GM13976 (cell line): ENCODE data around the gene AASDH.

Experiments
- DNase-seq: peaks from one replicate; pipeline ENCODE4 v3.0.0; 2012; ENCODE audit warnings: low spot score
- CTCF ChIP-seq: IDR thresholded peaks from 2 replicates; pipeline ENCODE4 v1.5.1; 2012; ENCODE audit warnings: borderline replicate concordance, mild to moderate bottlenecking; ENCODE audit not compliant: insufficient read depth; ENCODE audit errors: extremely low read depth, missing control alignments, control extremely low read depth
- in situ Hi-C: fragments of 300-500 bp; cut with MboI; formaldehyde crosslinking; loops from one replicate; pipeline ENCODE4 v1.12.0; 2022; ENCODE audit warnings: low sequenced_read_pairs, mixed read lengths, inconsistent platforms; ENCODE audit not compliant: unreplicated experiment

The AASDH gene

DNA sequence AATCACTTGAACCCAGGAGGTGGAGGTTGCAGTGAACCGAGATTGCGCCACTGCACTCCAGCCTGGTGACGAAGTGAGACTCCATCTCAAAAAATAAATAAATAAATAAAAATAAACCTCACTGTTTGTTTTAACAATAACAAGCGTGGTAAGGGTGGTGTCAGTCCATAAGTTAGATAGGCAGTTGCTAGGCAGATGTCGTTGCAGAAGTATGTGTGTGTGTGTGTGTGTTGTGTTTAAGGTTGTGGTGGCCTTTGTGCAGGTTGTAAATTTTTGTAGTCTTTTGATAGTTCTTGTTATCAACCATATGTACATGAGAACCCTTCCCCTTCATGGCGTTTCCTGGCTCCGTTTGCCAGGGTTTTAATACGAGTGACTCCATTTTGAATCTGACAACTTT is 4.0 kb upstream of the AASDH start:
- DNase-seq = no peak
- TF ChIP-seq CTCF = no peak
- in situ Hi-C loops = no loop called here

DNA sequence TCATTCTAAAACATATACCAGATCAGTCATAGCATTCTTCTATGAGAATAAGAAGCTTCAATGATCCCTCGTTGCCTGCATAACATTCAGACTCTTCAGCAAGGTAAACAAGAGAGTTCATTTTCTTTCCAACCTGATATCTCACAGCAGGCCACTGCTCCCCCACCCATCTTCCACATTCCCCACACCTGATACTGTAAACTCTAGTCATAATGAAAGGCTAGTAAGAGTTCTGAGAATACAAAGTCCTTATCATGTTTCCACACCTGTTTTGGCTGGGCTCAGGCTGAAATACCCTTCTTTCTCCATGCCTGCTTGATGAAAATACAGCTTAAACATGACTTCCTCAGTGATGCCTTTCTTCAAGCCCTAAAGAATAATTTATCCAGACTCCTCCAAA is 2.3 kb upstream of the AASDH start:
- in situ Hi-C loops = no loop called here
- TF ChIP-seq CTCF = no peak
- DNase-seq = no peak

DNA sequence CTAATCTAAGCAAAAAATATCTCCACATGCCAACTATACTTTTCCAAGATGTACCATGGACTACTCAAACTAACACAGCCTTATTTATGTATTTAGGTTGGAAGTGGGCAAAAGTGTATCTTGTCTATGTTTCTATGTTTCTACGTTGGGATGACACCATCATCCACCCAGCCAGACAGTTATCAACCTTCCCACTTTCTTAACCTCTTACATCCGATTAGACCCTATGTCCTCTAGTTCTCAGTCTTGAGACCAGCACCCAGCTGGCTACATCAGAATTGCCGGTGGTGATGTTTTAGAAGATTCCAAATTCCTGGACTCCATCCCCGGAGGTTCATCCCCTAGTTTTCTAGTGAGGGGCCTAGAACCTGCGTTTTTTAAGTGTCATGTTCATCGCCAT is 1.0 kb upstream of the AASDH start:
- in situ Hi-C loops = no loop called here
- TF ChIP-seq CTCF = no peak
- no peak for DNase-seq

DNA sequence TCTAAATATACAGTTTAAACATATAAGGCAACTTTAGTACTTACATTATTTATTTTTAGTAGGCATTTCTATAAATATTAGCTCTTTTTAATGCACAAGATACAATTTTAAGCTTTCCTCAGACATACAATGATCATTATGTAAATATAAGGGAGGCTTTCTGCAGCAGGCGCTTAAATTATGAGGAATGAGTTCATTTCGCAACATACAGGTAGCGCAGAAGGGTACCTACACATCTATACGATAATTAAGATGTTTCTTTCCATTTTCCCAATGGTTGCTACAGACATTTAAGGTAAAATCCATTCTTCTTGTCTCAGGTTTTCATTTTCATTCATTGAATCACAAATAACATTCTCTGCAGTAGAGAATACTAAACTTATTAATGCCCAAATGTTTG is 1.2 kb downstream of the AASDH start:
- no peak for TF ChIP-seq CTCF
- in situ Hi-C loops = no loop called here
- no peak for DNase-seq

DNA sequence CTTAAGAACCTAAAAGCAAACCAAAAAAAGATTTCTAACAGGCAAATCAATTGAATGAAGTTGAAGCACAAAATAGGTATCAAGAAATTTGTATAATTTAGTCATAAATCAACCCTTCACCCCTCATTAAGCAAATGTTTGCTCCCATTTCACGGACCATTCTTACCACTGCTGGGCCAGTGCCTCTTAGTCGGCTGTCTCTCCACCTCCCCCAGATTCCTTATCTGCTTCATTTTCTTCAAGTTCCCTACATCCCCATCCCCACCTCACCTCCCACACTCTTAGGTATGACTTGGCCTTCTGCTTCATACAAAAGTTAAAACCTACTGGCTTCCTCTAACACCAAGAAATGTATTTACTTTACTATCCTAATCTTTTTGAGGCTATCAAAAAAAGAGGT is 11.8 kb downstream of the AASDH start:
- in situ Hi-C loops = no loop called here
- no peak for DNase-seq
- no peak for TF ChIP-seq CTCF

DNA sequence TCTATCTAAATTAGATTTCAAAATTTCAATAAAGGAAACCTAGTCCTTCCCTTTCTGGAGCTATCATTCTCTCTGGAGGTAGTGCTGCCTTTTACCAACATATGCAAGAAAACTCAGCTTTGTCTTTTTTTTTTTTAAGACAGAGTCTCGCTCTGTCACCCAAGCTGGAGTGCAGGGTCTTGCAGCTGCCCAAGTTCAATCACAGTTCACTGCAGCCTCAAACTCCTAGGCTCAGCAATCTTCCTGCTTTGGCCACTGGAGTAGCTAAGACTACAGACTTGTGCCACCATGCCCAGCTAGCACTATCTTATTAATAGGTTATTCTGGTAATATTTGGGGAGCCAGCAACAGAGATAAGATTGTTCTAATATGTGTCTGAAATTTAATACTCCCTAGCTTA is 12.3 kb downstream of the AASDH start:
- TF ChIP-seq CTCF = no peak
- in situ Hi-C loops = no loop called here
- DNase-seq = no peak

DNA sequence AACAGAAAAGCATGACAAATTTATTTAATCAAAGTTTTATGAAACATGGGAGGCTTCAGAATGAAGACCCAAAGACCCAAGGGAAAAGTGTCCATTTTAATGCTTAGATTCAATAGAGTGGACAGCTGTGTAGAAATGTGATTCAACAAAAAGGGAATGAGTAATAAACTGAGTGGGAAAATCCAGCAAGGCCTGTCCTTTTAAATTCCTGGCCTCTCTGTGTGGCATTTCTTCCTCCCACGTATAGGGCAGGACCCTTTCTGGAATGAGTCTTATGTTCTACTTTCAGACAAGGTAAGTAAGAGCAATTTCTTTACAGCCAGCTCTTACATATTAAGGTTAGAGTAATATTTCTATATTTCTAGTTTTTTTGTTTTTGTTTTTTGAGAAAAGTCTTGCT is 14.5 kb downstream of the AASDH start:
- in situ Hi-C loops = no loop called here
- DNase-seq = no peak
- no peak for TF ChIP-seq CTCF
